Activated CD8-positive, alpha-beta memory T cell treated with anti-CD3 and anti-CD28 coated beads for 36 hours (primary cell): ENCODE data around the gene MMP26. TPM values are rescaled to one million over a fixed set of nuclear protein-coding genes. Genes with fewer than 3 reads are reported as not detected.

ENCODE experiments used
- CTCF ChIA-PET: fragments of 350-600 bp; sonication (Branson Sonifier 250); formaldehyde crosslinking; loops from one replicate; lab custom pipeline; 2021; ENCODE audit warnings: antibody characterized with exemption; lab: Charles Lee
- POLR2A ChIA-PET: fragments of 350-600 bp; sonication (Branson Sonifier 250); formaldehyde crosslinking; loops from one replicate; lab custom pipeline; 2021; ENCODE audit warnings: antibody characterized with exemption; lab: Charles Lee
- total RNA-seq, 2 experiments: library from RNA; stranded (reverse); gene quantifications; one replicate each; pipeline ENCODE4 v1.2.3, GENCODE V29; 2021

MMP26 gene
- not detected for total RNA-seq

GRCh38 chr11:4704054-4704789 is at the start of gene MMP26:
TSS of gene MMP26 (plus strand) at chr11:4704784.
- ChIA-PET CTCF (no interaction called here), POLR2A (no interaction called here)

GRCh38 chr11:4658629-4659445 is 45.7 kb upstream of the MMP26 start:
- ChIA-PET POLR2A (no interaction called here), CTCF (no interaction called here)

GRCh38 chr11:4662876-4663275 is 41.7 kb upstream of the MMP26 start:
- ChIA-PET CTCF (no interaction called here), POLR2A (no interaction called here)

- POLR2A ChIA-PET = no interaction called here
- CTCF ChIA-PET = no interaction called here
These were observed 40.4 kb upstream of the MMP26 start for GRCh38 chr11:4664183-4664582.

GRCh38 chr11:4664786-4665185 is 39.8 kb upstream of the MMP26 start:
- POLR2A ChIA-PET = no interaction called here

GRCh38 chr11:4665424-4665823 is 39.2 kb upstream of the MMP26 start:
- ChIA-PET CTCF (no interaction called here), POLR2A (no interaction called here)

More at GRCh38 chr11:4664786-4665185, 39.8 kb upstream of the MMP26 start:
- CTCF ChIA-PET = no interaction called here

GRCh38 chr11:4671741-4672140 is 32.8 kb upstream of the MMP26 start:
- CTCF ChIA-PET = no interaction called here
- POLR2A ChIA-PET = no interaction called here

- ChIA-PET CTCF (no interaction called here), POLR2A (no interaction called here)
These were observed 32.1 kb upstream of the MMP26 start for GRCh38 chr11:4672470-4672869.

- ChIA-PET CTCF (no interaction called here), POLR2A (no interaction called here)
These were observed 30.8 kb upstream of the MMP26 start for GRCh38 chr11:4673781-4674180.

GRCh38 chr11:4677948-4678347 is 26.6 kb upstream of the MMP26 start:
- CTCF ChIA-PET = no interaction called here
- POLR2A ChIA-PET = no interaction called here

- ChIA-PET CTCF (no interaction called here), POLR2A (no interaction called here)
These were observed 24.2 kb upstream of the MMP26 start for GRCh38 chr11:4680341-4680740.

- ChIA-PET POLR2A (no interaction called here), CTCF (no interaction called here)
These were observed 21.8 kb upstream of the MMP26 start for GRCh38 chr11:4682623-4683419.

- ChIA-PET CTCF (interaction anchor here (1.1 kb wide), 1 partner anchor 48 kb away, joined by 3 read pairs; the partner anchor contains the start of gene OR51D1), POLR2A (no interaction called here)
These were observed 19.8 kb upstream of the MMP26 start for GRCh38 chr11:4684631-4685285.

GRCh38 chr11:4695442-4695841 is 9.1 kb upstream of the MMP26 start:
- CTCF ChIA-PET = no interaction called here
- POLR2A ChIA-PET = no interaction called here

- ChIA-PET CTCF (no interaction called here), POLR2A (no interaction called here)
These were observed 7.0 kb upstream of the MMP26 start, which contains the start of gene OR51E2 for GRCh38 chr11:4697585-4697984. TSS of gene OR51E2 (minus strand) at chr11:4697853. CDS start at chr11:4682711, 15,142 bp downstream.

GRCh38 chr11:4699697-4700435 is 4.7 kb upstream of the MMP26 start:
- ChIA-PET POLR2A (no interaction called here), CTCF (no interaction called here)

- CTCF ChIA-PET = no interaction called here
- POLR2A ChIA-PET = no interaction called here
These were observed 4.2 kb upstream of the MMP26 start for GRCh38 chr11:4700436-4700820.

- CTCF ChIA-PET = no interaction called here
- POLR2A ChIA-PET = no interaction called here
These were observed 278 bp downstream of the MMP26 start for GRCh38 chr11:4704790-4705334.

- ChIA-PET POLR2A (no interaction called here), CTCF (no interaction called here)
These were observed 8.7 kb downstream of the MMP26 start for GRCh38 chr11:4713241-4713640.
